ENCODE data around the gene HES6.
"Not testable (repeated sequence)": the region's sequence is repeated elsewhere in the genome, so short reads cannot be mapped to it uniquely, and the experiment has no call there.

The HES6 gene

GRCh38 chr2:238239863-238240756 is at the start of gene HES6:
Gene HES6 (minus strand): TSS chr2:238240038. CDS start chr2:238239905, 133 bp downstream.
- DNase-seq: peak; percentile 82

GRCh38 chr2:238289574-238289973 is 49.7 kb upstream of the HES6 start:
- no peak for DNase-seq

- peak; percentile 99 for DNase-seq
Observed at GRCh38 chr2:238288650-238289573, 49.1 kb upstream of the HES6 start.

- DNase-seq: peak; percentile 44
Observed at GRCh38 chr2:238287737-238288649, 48.2 kb upstream of the HES6 start, which contains the start of gene PER2. Gene PER2 (minus strand): TSS chr2:238288610. CDS start chr2:238277936, 10,674 bp downstream.

GRCh38 chr2:238286987-238287736 is 47.3 kb upstream of the HES6 start:
- DNase-seq: no peak

GRCh38 chr2:238286551-238286950 is 46.7 kb upstream of the HES6 start:
- DNase-seq: no peak

- DNase-seq: no peak
Observed at GRCh38 chr2:238286095-238286494, 46.3 kb upstream of the HES6 start.

GRCh38 chr2:238285653-238286082 is 45.8 kb upstream of the HES6 start:
- DNase-seq: no peak

- DNase-seq: no peak
Observed at GRCh38 chr2:238284802-238285515, 45.1 kb upstream of the HES6 start.

GRCh38 chr2:238282861-238283738 is 43.3 kb upstream of the HES6 start:
- no peak for DNase-seq

GRCh38 chr2:238281826-238282480 is 42.1 kb upstream of the HES6 start:
- no peak for DNase-seq

- DNase-seq: no peak
Observed at GRCh38 chr2:238280083-238280825, 40.4 kb upstream of the HES6 start.

- no peak for DNase-seq
Observed at GRCh38 chr2:238279324-238279682, 39.5 kb upstream of the HES6 start.

- no peak for DNase-seq
Observed at GRCh38 chr2:238278626-238279323, 38.9 kb upstream of the HES6 start.

GRCh38 chr2:238277695-238278094 is 37.9 kb upstream of the HES6 start:
- DNase-seq: no peak

GRCh38 chr2:238274152-238274865 is 34.5 kb upstream of the HES6 start:
- no peak for DNase-seq

- not testable (repeated sequence) for DNase-seq
Observed at GRCh38 chr2:238273433-238273832, 33.6 kb upstream of the HES6 start.

Measured in CD4-positive, alpha-beta T cell treated with Interleukin-12 subunit alpha and Interleukin-12 subunit beta, for 1 hour (primary cell).